Mononuclear cell (primary cell): ENCODE results near the gene GABPA. TPM values are rescaled to one million over a fixed set of nuclear protein-coding genes. Genes with fewer than 3 reads are reported as not detected.

ENCODE experiments used
- H3K27me3 ChIP-seq: 2 replicates; pipeline ENCODE4 v1.6.0; 2011; ENCODE audit warnings: low read length, control low read depth; ENCODE audit not compliant: insufficient read depth
- H3K4me1 ChIP-seq: 2 replicates; pipeline ENCODE4 v1.5.1; 2011; ENCODE audit warnings: mild to moderate bottlenecking, low read length, control low read depth; ENCODE audit not compliant: insufficient read depth
- H3K4me3 ChIP-seq: 2 replicates; pipeline ENCODE4 v1.5.1; 2011; ENCODE audit warnings: mild to moderate bottlenecking, low read length, moderate library complexity
- H3K9me3 ChIP-seq: 2 replicates; pipeline ENCODE4 v1.5.1; 2011; ENCODE audit warnings: low read depth, mild to moderate bottlenecking, control low read depth, low read length
- total RNA-seq: library from RNA; depleted of rRNA; stranded (reverse); fragments of >200 nt; gene quantifications from one replicate; pipeline ENCODE4 v1.2.3, GENCODE V29; 2012

GABPA gene
- total RNA-seq, 1 donor = 40.2 TPM

DNA sequence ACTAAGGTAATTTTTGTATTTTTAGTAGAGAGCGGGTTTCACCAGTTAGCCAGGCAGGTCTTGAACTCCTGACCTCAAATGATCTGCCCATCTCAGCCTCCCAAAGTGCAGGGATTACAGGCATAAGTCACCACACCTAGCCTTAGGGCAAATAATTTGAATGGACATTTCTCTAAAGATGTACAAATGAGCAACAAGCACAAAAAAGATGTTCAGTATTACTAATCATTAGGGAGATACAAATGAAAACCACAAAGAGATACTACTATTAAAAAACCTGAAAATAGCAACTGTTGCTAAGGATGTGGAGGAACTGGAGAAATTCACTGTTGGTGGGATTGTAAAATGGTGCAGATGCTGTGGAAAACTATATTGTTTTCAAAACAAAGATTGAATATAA, 79.1 kb downstream of the GABPA start:
- Histone ChIP-seq H3K4me3 (no peak overlapping the region), H3K4me1 (no peaks in the 10 kb centered on the region), H3K27me3 (no peaks in the 10 kb centered on the region), H3K9me3 (no peaks in the 10 kb centered on the region)

DNA sequence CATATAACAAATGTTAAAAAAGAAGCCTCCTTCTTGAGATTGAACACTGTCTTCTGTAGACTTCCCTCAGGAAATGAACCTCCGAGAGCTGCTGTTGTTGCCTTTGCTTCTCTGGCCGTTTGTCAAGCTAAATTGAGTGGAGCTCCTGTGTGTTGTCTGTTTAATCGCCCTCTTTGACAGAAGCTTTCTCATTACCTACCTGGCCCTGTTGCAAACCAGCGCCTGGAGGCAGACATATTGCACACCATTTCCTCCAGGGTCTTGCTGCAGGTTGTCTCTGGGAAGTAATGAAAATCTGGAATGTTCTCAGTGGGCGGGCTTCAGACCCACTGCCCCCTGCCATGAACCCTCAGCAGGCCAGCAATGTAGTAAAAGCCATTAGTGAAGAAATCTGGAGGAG, 83.3 kb downstream of the GABPA start:
- no peaks in the 10 kb centered on the region for H3K9me3 ChIP-seq

GRCh38 chr21:25818551-25818950, 83.8 kb downstream of the GABPA start:
- H3K9me3 ChIP-seq = no peaks in the 10 kb centered on the region
- no peaks in the 10 kb centered on the region for H3K4me1 ChIP-seq
- H3K4me3 ChIP-seq = no peak overlapping the region
- no peaks in the 10 kb centered on the region for H3K27me3 ChIP-seq

More for the DNA sequence above, 83.3 kb downstream of the GABPA start:
- H3K4me3 ChIP-seq = no peak overlapping the region
- no peaks in the 10 kb centered on the region for H3K27me3 ChIP-seq
- H3K4me1 ChIP-seq = no peaks in the 10 kb centered on the region

Other genes starting within 250 kb of the GABPA start
- gene MRPL39, start 127.5 kb upstream of the GABPA start, total RNA-seq = 11.8 TPM
- under 0.01 TPM for gene JAM2, start 95.7 kb upstream of the GABPA start, total RNA-seq
- 21.9 TPM for gene ATP5PF, start 68 bp upstream of the GABPA start, total RNA-seq